Subcutaneous abdominal adipose tissue (tissue), 5 donors: ENCODE measurements around the gene ATP4B.

Experiments used
- H3K27ac ChIP-seq: one replicate; pipeline ENCODE4 v1.7.0; 2013; ENCODE audit warnings: low read depth, mild to moderate bottlenecking, inconsistent platforms, low read length, moderate library complexity
- H3K27me3 ChIP-seq, 5 donors: one replicate each; pipeline ENCODE4 v1.7.0; 2013; ENCODE audit warnings: low read length in 5 of 5, inconsistent platforms in 1 of 5; ENCODE audit not compliant: control insufficient read depth in 5 of 5, insufficient read depth in 4 of 5
- H3K36me3 ChIP-seq, 5 donors: one replicate each; pipeline ENCODE4 v1.7.0; 2013; ENCODE audit warnings: low read length in 5 of 5; ENCODE audit not compliant: control insufficient read depth in 5 of 5, insufficient read depth in 5 of 5
- H3K4me1 ChIP-seq, 5 donors: one replicate each; pipeline ENCODE4 v1.7.0; 2013; ENCODE audit warnings: low read length in 5 of 5, mild to moderate bottlenecking in 3 of 5, moderate library complexity in 1 of 5; ENCODE audit not compliant: control insufficient read depth in 5 of 5, insufficient read depth in 5 of 5
- H3K4me3 ChIP-seq, 5 donors: one replicate each; pipeline ENCODE4 v1.7.0; 2013; ENCODE audit warnings: low read length in 5 of 5, low read depth in 1 of 5
- H3K9ac ChIP-seq, 5 donors: one replicate each; pipeline ENCODE4 v1.7.0; 2013; ENCODE audit warnings: low read length in 5 of 5, mild to moderate bottlenecking in 4 of 5, moderate library complexity in 3 of 5
- H3K9me3 ChIP-seq, 5 donors: one replicate each; pipeline ENCODE4 v1.7.0; 2013; ENCODE audit warnings: low read length in 5 of 5; ENCODE audit not compliant: control insufficient read depth in 5 of 5
- donor health status: healthy.
- donor health status: healthy.
- donor health status: healthy.
- donor health status: healthy.
- donor health status: healthy.

The ATP4B gene

GRCh38 chr13:113642563-113642962, 15.4 kb downstream of the ATP4B start:
- no peak overlapping the region for H3K9ac ChIP-seq
- peaks cover 0 to 13% (median 6%) of the 10 kb centered on the region in 5 donors for H3K4me1 ChIP-seq
- H3K27ac ChIP-seq, result no peak overlapping the region
- no peaks in the 10 kb centered on the region for H3K27me3 ChIP-seq
- H3K36me3 ChIP-seq, result peaks cover 2 to 35% (median 27%) of the 10 kb centered on the region in 5 donors
- H3K9me3 ChIP-seq, result no peaks in the 10 kb centered on the region
- no peak overlapping the region for H3K4me3 ChIP-seq

- no peak overlapping the region for H3K4me3 ChIP-seq
- peaks cover 2 to 46% (median 39%) of the 10 kb centered on the region in 5 donors for H3K36me3 ChIP-seq
Observed at GRCh38 chr13:113641426-113641825, 16.6 kb downstream of the ATP4B start.

GRCh38 chr13:113639616-113640262, 18.3 kb downstream of the ATP4B start:
- H3K9me3 ChIP-seq, result no peaks in the 10 kb centered on the region
- H3K27me3 ChIP-seq, result no peaks in the 10 kb centered on the region
- no peak overlapping the region for H3K9ac ChIP-seq
- no peak overlapping the region for H3K27ac ChIP-seq
- H3K4me1 ChIP-seq, result no peaks in the 10 kb centered on the region
- peaks cover 2 to 63% (median 55%) of the 10 kb centered on the region in 5 donors for H3K36me3 ChIP-seq
- no peak overlapping the region for H3K4me3 ChIP-seq

More at GRCh38 chr13:113641426-113641825, 16.6 kb downstream of the ATP4B start:
- no peak overlapping the region for H3K9ac ChIP-seq
- peaks cover 0 to 3% (median 0%) of the 10 kb centered on the region in 5 donors for H3K4me1 ChIP-seq
- H3K9me3 ChIP-seq, result no peaks in the 10 kb centered on the region
- no peaks in the 10 kb centered on the region for H3K27me3 ChIP-seq
- no peak overlapping the region for H3K27ac ChIP-seq

- no peak overlapping the region for H3K4me3 ChIP-seq
- H3K4me1 ChIP-seq, result no peaks in the 10 kb centered on the region
- H3K9me3 ChIP-seq, result no peaks in the 10 kb centered on the region
- no peak overlapping the region for H3K27ac ChIP-seq
- no peak overlapping the region for H3K9ac ChIP-seq
- peaks cover 6 to 73% (median 64%) of the 10 kb centered on the region in 5 donors for H3K36me3 ChIP-seq
- H3K27me3 ChIP-seq, result no peaks in the 10 kb centered on the region
Observed at GRCh38 chr13:113638806-113639205, 19.2 kb downstream of the ATP4B start.

- H3K36me3 ChIP-seq, result peaks cover 6 to 78% (median 69%) of the 10 kb centered on the region in 5 donors
- H3K9me3 ChIP-seq, result no peaks in the 10 kb centered on the region
- H3K4me1 ChIP-seq, result no peaks in the 10 kb centered on the region
- H3K27me3 ChIP-seq, result no peaks in the 10 kb centered on the region
- H3K4me3 ChIP-seq, result no peak overlapping the region
- H3K27ac ChIP-seq, result no peak overlapping the region
- H3K9ac ChIP-seq, result no peak overlapping the region
Observed at GRCh38 chr13:113638173-113638746, 19.7 kb downstream of the ATP4B start.

GRCh38 chr13:113637262-113638160, 20.5 kb downstream of the ATP4B start:
- Histone ChIP-seq H3K9ac (no peak overlapping the region), H3K27ac (no peak overlapping the region), H3K4me1 (no peaks in the 10 kb centered on the region), H3K27me3 (no peaks in the 10 kb centered on the region), H3K4me3 (no peak overlapping the region), H3K36me3 (peaks cover 6 to 85% (median 76%) of the 10 kb centered on the region in 5 donors), H3K9me3 (no peaks in the 10 kb centered on the region)

GRCh38 chr13:113636266-113636963, 21.6 kb downstream of the ATP4B start:
- Histone ChIP-seq H3K9me3 (no peaks in the 10 kb centered on the region), H3K27ac (no peak overlapping the region), H3K27me3 (no peaks in the 10 kb centered on the region), H3K4me3 (no peak overlapping the region), H3K36me3 (peaks cover 6 to 89% (median 80%) of the 10 kb centered on the region in 5 donors), H3K4me1 (no peaks in the 10 kb centered on the region), H3K9ac (no peak overlapping the region)

GRCh38 chr13:113635709-113636108, 22.3 kb downstream of the ATP4B start:
- H3K4me1 ChIP-seq, result no peaks in the 10 kb centered on the region
- H3K27me3 ChIP-seq, result no peaks in the 10 kb centered on the region
- H3K36me3 ChIP-seq, result peaks cover 5 to 94% (median 84%) of the 10 kb centered on the region in 5 donors
- no peaks in the 10 kb centered on the region for H3K9me3 ChIP-seq
- no peak overlapping the region for H3K27ac ChIP-seq
- H3K9ac ChIP-seq, result no peak overlapping the region
- no peak overlapping the region for H3K4me3 ChIP-seq

- H3K9me3 ChIP-seq, result no peaks in the 10 kb centered on the region
- H3K27ac ChIP-seq, result no peak overlapping the region
- H3K4me1 ChIP-seq, result no peaks in the 10 kb centered on the region
- peaks cover 3 to 94% (median 81%) of the 10 kb centered on the region in 5 donors for H3K36me3 ChIP-seq
- H3K27me3 ChIP-seq, result no peaks in the 10 kb centered on the region
- no peak overlapping the region for H3K9ac ChIP-seq
- H3K4me3 ChIP-seq, result no peak overlapping the region
Observed at GRCh38 chr13:113635048-113635420, 23.0 kb downstream of the ATP4B start.
